ENCODE results near the gene RAE1. TPM values are rescaled to one million over a fixed set of nuclear protein-coding genes. Genes with fewer than 3 reads are reported as not detected.

RAE1 gene
- total RNA-seq, 1 donor from 2014 or later: 44.6 TPM

GRCh38 chr20:57310821-57311514, 40.1 kb upstream of the RAE1 start:
- Mint-ChIP-seq H3K9me3 (ENCODE audit: low read depth) (no peaks in the 10 kb centered on the region), H3K36me3 (ENCODE audit: insufficient read depth) (no peaks in the 10 kb centered on the region), H3K4me3 (ENCODE audit: low read depth) (no peak overlapping the region), H3K27ac (no peak overlapping the region), H3K27me3 (peaks cover 12% of the 10 kb centered on the region), H3K4me1 (ENCODE audit: low read depth) (peaks cover under 1% of the 10 kb centered on the region)
- no peak for TF ChIP-seq CTCF (IDR thresholded peaks at IDR 0.05; ENCODE audit: unreplicated experiment)
- DNase-seq (ENCODE audit: low spot score, unreplicated experiment): no peak

- Mint-ChIP-seq H3K4me3 (ENCODE audit: low read depth) (no peak overlapping the region), H3K27ac (no peak overlapping the region), H3K27me3 (peaks cover 12% of the 10 kb centered on the region), H3K36me3 (ENCODE audit: insufficient read depth) (no peaks in the 10 kb centered on the region), H3K9me3 (ENCODE audit: low read depth) (no peaks in the 10 kb centered on the region), H3K4me1 (ENCODE audit: low read depth) (no peaks in the 10 kb centered on the region)
- no peak for DNase-seq (ENCODE audit: low spot score, unreplicated experiment)
- no peak for TF ChIP-seq CTCF (IDR thresholded peaks at IDR 0.05; ENCODE audit: unreplicated experiment)
Measured at GRCh38 chr20:57312138-57312537, 38.9 kb upstream of the RAE1 start.

GRCh38 chr20:57313230-57313629, 37.8 kb upstream of the RAE1 start:
- peaks cover 14% of the 10 kb centered on the region for H3K27me3 Mint-ChIP-seq
- H3K4me1 Mint-ChIP-seq (ENCODE audit: low read depth): no peaks in the 10 kb centered on the region
- H3K27ac Mint-ChIP-seq: no peak overlapping the region
- H3K4me3 Mint-ChIP-seq (ENCODE audit: low read depth): no peak overlapping the region
- no peaks in the 10 kb centered on the region for H3K9me3 Mint-ChIP-seq (ENCODE audit: low read depth)
- H3K36me3 Mint-ChIP-seq (ENCODE audit: insufficient read depth): no peaks in the 10 kb centered on the region
- no peak for DNase-seq (ENCODE audit: low spot score, unreplicated experiment)
- no peak for TF ChIP-seq CTCF (IDR thresholded peaks at IDR 0.05; ENCODE audit: unreplicated experiment)

GRCh38 chr20:57313951-57314350, 37.1 kb upstream of the RAE1 start:
- Mint-ChIP-seq H3K27ac (no peak overlapping the region), H3K36me3 (ENCODE audit: insufficient read depth) (no peaks in the 10 kb centered on the region), H3K9me3 (ENCODE audit: low read depth) (no peaks in the 10 kb centered on the region), H3K4me1 (ENCODE audit: low read depth) (no peaks in the 10 kb centered on the region), H3K27me3 (peaks cover 17% of the 10 kb centered on the region), H3K4me3 (ENCODE audit: low read depth) (no peak overlapping the region)
- no peak for TF ChIP-seq CTCF (IDR thresholded peaks at IDR 0.05; ENCODE audit: unreplicated experiment)
- no peak for DNase-seq (ENCODE audit: low spot score, unreplicated experiment)

GRCh38 chr20:57315083-57315975, 35.7 kb upstream of the RAE1 start:
- TF ChIP-seq CTCF (IDR thresholded peaks at IDR 0.05; ENCODE audit: unreplicated experiment): no peak
- Mint-ChIP-seq H3K36me3 (ENCODE audit: insufficient read depth) (no peaks in the 10 kb centered on the region), H3K4me1 (ENCODE audit: low read depth) (no peaks in the 10 kb centered on the region), H3K27ac (no peak overlapping the region), H3K4me3 (ENCODE audit: low read depth) (no peak overlapping the region), H3K9me3 (ENCODE audit: low read depth) (no peaks in the 10 kb centered on the region), H3K27me3 (peaks cover 20% of the 10 kb centered on the region)
- DNase-seq (ENCODE audit: low spot score, unreplicated experiment): no peak

All from progenitor cell of endocrine pancreas (in vitro differentiated cells).